ENCODE data around the gene SEMA4D. TPM values are rescaled to one million over a fixed set of nuclear protein-coding genes. Genes with fewer than 3 reads are reported as not detected.
A peak's percentile ranks its signal among the peaks of the same experiment; 100 is the strongest.

Gene SEMA4D
- total RNA-seq, 1 donor from 2014 or later: 55.4 TPM

- DNase-seq (ENCODE audit: low read depth): no peak
These were observed 52.8 kb downstream of the SEMA4D start for GRCh38 chr9:89444925-89445765.

GRCh38 chr9:89444274-89444673 is 53.6 kb downstream of the SEMA4D start:
- no peak for DNase-seq (ENCODE audit: low read depth)

- DNase-seq (ENCODE audit: low read depth): no peak
These were observed 54.7 kb downstream of the SEMA4D start for GRCh38 chr9:89442981-89443814.

GRCh38 chr9:89442501-89442978 is 55.4 kb downstream of the SEMA4D start:
- no peak for DNase-seq (ENCODE audit: low read depth)

GRCh38 chr9:89441986-89442385 is 55.9 kb downstream of the SEMA4D start:
- DNase-seq (ENCODE audit: low read depth): no peak

GRCh38 chr9:89441655-89441970 is 56.3 kb downstream of the SEMA4D start:
- no peak for DNase-seq (ENCODE audit: low read depth)

- DNase-seq (ENCODE audit: low read depth): no peak
These were observed 56.8 kb downstream of the SEMA4D start for GRCh38 chr9:89440951-89441654.

GRCh38 chr9:89440548-89440947 is 57.4 kb downstream of the SEMA4D start:
- DNase-seq (ENCODE audit: low read depth): no peak

- no peak for DNase-seq (ENCODE audit: low read depth)
These were observed 57.9 kb downstream of the SEMA4D start for GRCh38 chr9:89440046-89440445.

- DNase-seq (ENCODE audit: low read depth): no peak
These were observed 58.3 kb downstream of the SEMA4D start for GRCh38 chr9:89439571-89439970.

GRCh38 chr9:89438194-89438593 is 59.7 kb downstream of the SEMA4D start:
- no peak for DNase-seq (ENCODE audit: low read depth)

- DNase-seq (ENCODE audit: low read depth): no peak
These were observed 60.1 kb downstream of the SEMA4D start for GRCh38 chr9:89437772-89438171.

GRCh38 chr9:89436963-89437625 is 60.8 kb downstream of the SEMA4D start:
- peak; percentile 86 for DNase-seq (ENCODE audit: low read depth)

- DNase-seq (ENCODE audit: low read depth): no peak
These were observed 61.6 kb downstream of the SEMA4D start for GRCh38 chr9:89436326-89436725.

- DNase-seq (ENCODE audit: low read depth): no peak
These were observed 62.7 kb downstream of the SEMA4D start for GRCh38 chr9:89435071-89435823.

GRCh38 chr9:89434636-89435035 is 63.3 kb downstream of the SEMA4D start:
- no peak for DNase-seq (ENCODE audit: low read depth)

GRCh38 chr9:89433826-89434225 is 64.1 kb downstream of the SEMA4D start:
- DNase-seq (ENCODE audit: low read depth): no peak

GRCh38 chr9:89432986-89433530 is 64.9 kb downstream of the SEMA4D start:
- DNase-seq (ENCODE audit: low read depth): no peak

- no peak for DNase-seq (ENCODE audit: low read depth)
These were observed 65.8 kb downstream of the SEMA4D start for GRCh38 chr9:89431930-89432725.

GRCh38 chr9:89430995-89431394 is 66.9 kb downstream of the SEMA4D start:
- DNase-seq (ENCODE audit: low read depth): peak; percentile 68

All from renal cortical epithelial cell (primary cell).